ENCODE results near the gene TPR. TPM values are rescaled to one million over a fixed set of nuclear protein-coding genes. Genes with fewer than 3 reads are reported as not detected.

TPR gene
- total RNA-seq, 2 donors from 2014 or later = 66.0 to 70.0 TPM

GRCh38 chr1:186300056-186300455 lies 75.0 kb downstream of the TPR start:
- intact Hi-C loops (cut with DNase I, micrococcal nuclease) = no loop called here
- DNase-seq (no peak), ATAC-seq (no peak)

- ATAC-seq (no peak), DNase-seq (no peak)
- intact Hi-C loops (cut with DNase I, micrococcal nuclease) = no loop called here
Measured at GRCh38 chr1:186299570-186299969, 75.5 kb downstream of the TPR start.

- intact Hi-C loops (cut with DNase I, micrococcal nuclease) = no loop called here
- DNase-seq (no peak), ATAC-seq (no peak)
Measured at GRCh38 chr1:186298851-186299250, 76.2 kb downstream of the TPR start.

- intact Hi-C loops (cut with DNase I, micrococcal nuclease) = no loop called here
Measured at GRCh38 chr1:186297439-186298045, 77.5 kb downstream of the TPR start.

GRCh38 chr1:186295980-186296379 lies 79.1 kb downstream of the TPR start, which contains the start of gene PRG4:
PRG4 (plus strand) TSS chr1:186296279.
- intact Hi-C loops (cut with DNase I, micrococcal nuclease) = no loop called here
- DNase-seq (no peak), ATAC-seq (no peak)

More at GRCh38 chr1:186297439-186298045, 77.5 kb downstream of the TPR start:
- DNase-seq = no peak
- no peak for ATAC-seq

- intact Hi-C loops (cut with DNase I, micrococcal nuclease) = no loop called here
- ATAC-seq (no peak), DNase-seq (no peak)
Measured at GRCh38 chr1:186292875-186293274, 82.2 kb downstream of the TPR start.

- intact Hi-C loops (cut with DNase I, micrococcal nuclease) = no loop called here
- ATAC-seq = no peak
Measured at GRCh38 chr1:186291271-186291670, 83.8 kb downstream of the TPR start.

GRCh38 chr1:186289943-186290545 lies 85.0 kb downstream of the TPR start:
- ATAC-seq = no peak
- intact Hi-C loops (cut with DNase I, micrococcal nuclease) = no loop called here
- no peak for DNase-seq

More at GRCh38 chr1:186291271-186291670, 83.8 kb downstream of the TPR start:
- DNase-seq = no peak

GRCh38 chr1:186286615-186287315 lies 88.3 kb downstream of the TPR start:
- intact Hi-C loops (cut with DNase I, micrococcal nuclease) = no loop called here
- no peak for ATAC-seq
- DNase-seq = no peak

- intact Hi-C loops (cut with DNase I, micrococcal nuclease) = no loop called here
- DNase-seq (no peak), ATAC-seq (no peak)
Measured at GRCh38 chr1:186283374-186283773, 91.7 kb downstream of the TPR start.

GRCh38 chr1:186282466-186282865 lies 92.6 kb downstream of the TPR start:
- DNase-seq (no peak), ATAC-seq (no peak)
- intact Hi-C loops (cut with DNase I, micrococcal nuclease) = no loop called here

GRCh38 chr1:186275822-186276221 lies 99.2 kb downstream of the TPR start:
- intact Hi-C loops (cut with DNase I, micrococcal nuclease) = no loop called here
- no peak for ATAC-seq
- no peak for DNase-seq

- ATAC-seq (no peak), DNase-seq (no peak)
- intact Hi-C loops (cut with DNase I, micrococcal nuclease) = no loop called here
Measured at GRCh38 chr1:186272486-186272885, 102.6 kb downstream of the TPR start.

GRCh38 chr1:186271032-186271431 lies 104.0 kb downstream of the TPR start:
- intact Hi-C loops (cut with DNase I, micrococcal nuclease) = no loop called here
- ATAC-seq (no peak), DNase-seq (no peak)

Other genes starting within 250 kb of the TPR start
- gene PRG4, start 79.0 kb downstream of the TPR start, total RNA-seq = not detected
- 10 to 100 TPM; 16.8 to 19.0 TPM for gene ODR4, start 585 bp upstream of the TPR start, total RNA-seq
- gene PDC, start 85.9 kb upstream of the TPR start, total RNA-seq = not detected

Measured in left colon (tissue), 2 donors.